HG03469 (cell line): ENCODE results near the gene EXOC4.

Experiments
- ATAC-seq: cut with Tn5 transposase; IDR thresholded peaks from one replicate; pipeline ENCODE4 v1.9.1; 2021; ENCODE audit warnings: mild to moderate bottlenecking, moderate library complexity, moderate number of reproducible peaks; ENCODE audit not compliant: unreplicated experiment

The EXOC4 gene

DNA sequence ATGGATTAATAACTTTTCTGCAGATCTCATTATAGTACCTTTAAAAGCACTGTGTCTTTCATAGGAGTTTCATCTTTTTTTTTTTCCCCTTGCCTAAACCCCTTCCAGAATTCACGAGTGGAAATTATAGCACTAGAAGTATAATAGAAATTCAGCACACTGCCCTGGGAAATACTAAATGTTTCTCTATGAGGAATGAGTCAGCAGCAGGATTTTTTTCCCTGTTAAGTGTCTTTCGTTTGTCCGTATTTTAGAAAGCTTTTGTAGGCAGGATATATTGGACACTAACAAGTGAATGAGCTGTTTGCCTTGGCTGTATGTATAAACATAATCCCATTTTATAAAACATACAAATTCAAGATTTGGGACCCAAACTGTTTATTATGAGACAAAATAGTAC, 105.8 kb downstream of the EXOC4 start:
- no peak for ATAC-seq

DNA sequence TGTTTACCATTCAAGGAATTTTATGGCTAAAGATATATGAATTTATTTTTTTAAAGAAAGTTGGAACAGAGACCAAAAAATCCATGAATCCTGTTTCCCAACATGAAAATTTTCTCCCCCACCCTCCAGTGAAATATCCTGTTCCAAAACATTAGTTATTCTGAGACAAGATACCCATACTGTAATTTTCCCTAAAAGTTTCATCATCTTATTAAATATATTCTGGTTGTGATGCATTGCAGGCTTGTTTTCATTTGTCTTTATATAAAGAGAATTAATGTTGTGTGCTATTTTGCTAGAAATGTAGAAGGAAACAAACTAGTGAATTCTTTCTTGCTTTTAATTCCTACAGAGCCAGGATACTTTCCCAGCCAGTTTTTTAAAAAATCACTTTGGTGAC, 106.6 kb downstream of the EXOC4 start:
- ATAC-seq, result no peak

DNA sequence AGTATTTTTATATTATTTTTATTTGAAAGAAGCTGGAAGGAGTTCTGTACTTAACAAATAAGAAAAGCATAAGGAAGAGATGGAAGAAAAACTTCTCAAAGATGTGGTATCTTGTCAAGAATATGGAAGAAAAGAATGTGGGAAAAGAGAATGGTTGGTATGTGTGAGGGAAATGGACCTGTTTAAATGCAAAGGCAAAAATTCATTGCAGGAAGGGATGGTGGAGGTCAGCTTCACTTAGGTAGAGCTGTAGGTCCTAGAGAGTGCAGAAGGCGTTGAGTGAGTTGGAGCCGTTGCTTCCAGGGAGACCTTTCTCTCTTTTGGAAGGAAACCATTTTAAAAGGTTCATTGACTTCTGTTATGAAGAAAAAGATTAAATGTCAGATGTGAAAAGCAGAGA, 107.3 kb downstream of the EXOC4 start:
- ATAC-seq, result no peak

DNA sequence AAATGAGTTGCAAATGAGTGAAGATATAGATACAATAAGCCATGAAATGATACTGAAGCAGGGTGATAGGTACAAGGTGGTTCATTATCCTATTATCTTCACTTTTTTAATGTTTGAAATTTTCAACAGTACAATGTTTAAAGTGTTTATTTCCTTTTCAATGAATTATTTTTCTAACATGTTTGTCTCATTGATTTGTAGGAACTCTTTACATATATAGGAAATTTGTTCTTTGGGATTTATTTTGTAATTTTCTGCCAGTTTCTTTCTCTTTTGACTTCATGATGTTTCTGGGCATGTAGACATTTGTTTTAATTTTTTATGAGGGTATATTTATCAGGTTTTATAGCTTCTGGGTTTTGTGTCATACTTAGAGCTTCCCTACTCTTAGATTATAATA, 108.9 kb downstream of the EXOC4 start:
- ATAC-seq, result no peak

DNA sequence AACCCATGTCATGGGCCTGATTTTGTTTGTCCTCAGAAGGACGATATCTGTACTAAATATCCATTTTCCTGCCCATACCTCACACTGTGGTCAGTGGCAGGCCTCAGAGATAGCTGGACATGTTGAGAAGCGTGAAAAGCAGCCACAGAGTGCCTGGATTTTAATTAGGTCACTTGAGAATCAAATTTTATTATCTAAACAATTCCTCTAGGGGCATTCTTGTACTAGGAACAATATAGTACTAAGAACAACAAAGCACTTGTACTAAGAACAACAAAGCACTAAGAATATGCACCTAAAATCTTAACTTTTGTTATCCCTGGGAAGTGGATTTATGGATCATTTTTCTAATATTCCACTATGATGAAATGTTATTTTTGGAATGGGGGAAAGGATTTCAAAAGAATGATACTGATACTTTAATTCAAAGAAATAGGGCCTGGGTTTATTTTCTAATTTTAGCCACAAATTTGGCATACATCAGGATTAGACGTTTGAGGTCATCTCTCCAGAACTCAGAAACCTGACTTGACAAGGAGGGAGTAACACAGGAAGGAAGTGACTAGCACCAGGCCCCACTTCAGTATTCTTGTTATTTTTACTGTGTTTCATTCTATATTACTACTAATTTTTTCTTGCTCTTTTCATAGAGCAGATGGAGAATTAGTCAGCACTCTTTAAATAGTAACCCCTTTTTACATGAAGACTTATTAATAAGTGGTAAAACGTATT, 112.2 kb downstream of the EXOC4 start:
- no peak for ATAC-seq

DNA sequence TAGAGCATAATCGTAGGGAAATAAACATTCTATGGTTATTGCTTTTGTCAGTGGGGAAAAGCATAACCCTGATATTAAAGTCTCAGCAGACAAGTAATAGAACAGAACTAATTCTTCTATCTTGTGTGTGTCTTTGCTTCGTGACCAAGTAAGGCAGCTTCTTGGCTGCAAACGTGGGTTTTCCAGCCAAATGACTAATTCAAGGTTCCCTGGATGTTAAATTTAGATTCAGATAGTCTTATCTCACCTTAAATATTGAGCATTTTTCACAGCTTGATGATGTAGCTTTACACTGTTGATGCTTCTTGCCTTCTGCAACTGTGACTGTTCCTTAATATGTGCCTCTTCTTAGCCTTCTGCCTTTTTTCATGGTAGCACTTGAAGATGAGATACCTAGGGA, 113.0 kb downstream of the EXOC4 start:
- no peak for ATAC-seq

DNA sequence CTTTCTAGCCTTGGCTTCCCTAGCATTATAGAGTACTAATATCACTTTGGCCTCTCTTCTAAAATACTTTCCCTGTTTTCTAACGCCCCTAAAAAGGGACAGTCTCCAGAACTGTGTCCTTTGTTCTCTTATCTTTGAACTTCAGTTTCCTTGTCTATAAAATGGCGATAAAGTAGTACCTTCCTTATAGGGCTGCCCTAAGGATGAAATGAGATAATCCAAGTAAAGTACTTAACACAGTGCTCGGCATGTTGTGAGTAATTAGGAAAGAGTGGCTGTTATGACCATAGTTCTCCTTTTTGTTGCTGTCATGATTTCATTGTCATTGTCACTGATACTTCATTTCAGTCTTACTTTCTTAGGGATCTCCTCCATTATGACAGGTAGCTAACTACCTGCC, 114.7 kb downstream of the EXOC4 start:
- ATAC-seq, result no peak

DNA sequence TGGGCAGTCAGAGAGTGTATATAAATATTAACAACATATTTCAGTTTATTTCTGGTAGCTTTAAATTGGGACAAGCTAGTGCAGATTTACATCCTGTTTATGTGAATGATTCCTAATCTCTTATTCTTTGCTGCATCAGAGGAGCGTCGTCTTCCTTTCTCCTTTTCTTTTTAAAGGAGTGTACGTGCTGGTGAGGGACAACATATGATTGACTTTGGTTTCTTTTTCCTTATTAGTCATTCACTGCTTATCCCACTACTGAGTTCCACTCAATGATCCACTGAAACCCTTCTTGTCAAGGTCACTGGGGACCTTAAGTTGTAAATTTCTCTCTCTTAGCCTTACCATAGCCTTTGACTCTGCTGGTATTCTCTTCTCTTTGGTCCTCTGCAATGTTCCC, 116.3 kb downstream of the EXOC4 start:
- no peak for ATAC-seq

DNA sequence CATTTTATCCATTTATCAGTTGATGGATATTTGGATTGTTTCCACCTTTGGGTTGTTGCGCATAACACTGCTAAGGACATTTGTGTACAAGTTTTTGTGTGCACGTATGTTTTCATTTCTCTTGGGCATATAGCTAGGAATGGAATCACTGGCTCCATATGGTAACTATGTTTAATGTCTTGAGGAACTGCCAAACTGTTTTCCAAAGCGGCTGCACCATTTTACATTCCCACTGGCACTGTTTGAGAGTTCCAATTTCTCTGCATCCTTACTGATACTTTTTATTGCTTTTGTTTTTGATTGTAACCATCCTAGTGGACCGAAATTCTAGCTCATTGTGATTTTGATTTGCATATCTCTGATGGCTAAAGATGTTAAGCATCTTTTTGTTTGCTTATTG, 118.7 kb downstream of the EXOC4 start:
- ATAC-seq, result no peak

DNA sequence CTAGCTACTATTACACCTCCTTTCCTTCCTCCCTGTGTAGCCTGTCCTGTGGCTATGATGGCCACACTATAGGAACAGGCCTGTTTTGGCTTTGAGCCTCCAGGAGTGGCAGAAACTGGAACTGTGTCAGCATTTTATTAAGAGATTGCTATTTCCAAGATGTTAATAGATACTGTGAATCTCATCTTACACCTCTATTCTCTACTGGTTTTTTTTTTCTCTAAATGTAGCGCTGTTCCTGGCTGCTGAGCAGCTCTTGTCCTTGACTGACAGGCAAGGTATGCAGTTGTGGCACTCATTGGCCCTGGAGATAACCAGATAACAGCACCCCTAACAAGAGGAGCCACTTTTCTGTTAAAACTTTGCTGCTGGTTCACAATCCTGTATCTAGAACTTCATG, 119.5 kb downstream of the EXOC4 start:
- no peak for ATAC-seq

DNA sequence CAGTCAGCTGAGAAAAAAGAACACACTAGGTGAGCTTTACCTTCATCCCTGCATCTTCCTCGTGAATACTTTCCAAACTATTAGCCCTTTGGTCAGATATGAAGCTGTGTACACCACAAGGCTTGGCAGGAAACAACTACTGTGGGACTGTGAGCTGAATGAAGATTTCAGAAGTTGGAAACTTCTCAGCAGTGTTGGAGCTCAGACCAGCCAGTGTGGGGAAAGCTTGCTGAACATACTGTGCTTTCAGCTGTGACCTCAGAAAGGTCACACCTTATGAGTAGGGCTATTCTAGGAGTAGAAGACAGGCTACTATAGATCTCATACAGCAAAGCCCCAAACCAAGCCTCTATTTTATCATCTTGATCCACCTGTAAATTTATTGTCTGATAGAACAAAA, 123.6 kb downstream of the EXOC4 start:
- ATAC-seq, result no peak

DNA sequence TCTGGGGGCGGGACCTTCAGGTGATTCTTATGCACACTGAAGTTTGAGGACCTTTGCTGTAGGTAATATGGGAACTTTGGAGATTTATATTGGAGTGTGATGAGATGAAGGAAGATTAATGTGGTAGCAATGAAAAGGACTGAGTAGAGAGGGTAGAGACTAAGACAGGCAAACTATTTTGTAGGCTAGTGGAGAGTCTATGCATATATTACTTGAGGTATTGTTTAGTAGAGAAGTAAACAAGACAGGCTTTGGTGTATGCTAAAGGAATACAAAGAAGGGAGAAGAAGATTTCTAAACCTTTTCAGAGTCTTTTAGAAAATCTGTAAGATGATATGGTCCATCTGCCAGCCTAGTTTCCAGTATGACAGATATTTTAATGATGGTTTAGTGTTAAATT, 129.1 kb downstream of the EXOC4 start:
- no peak for ATAC-seq

DNA sequence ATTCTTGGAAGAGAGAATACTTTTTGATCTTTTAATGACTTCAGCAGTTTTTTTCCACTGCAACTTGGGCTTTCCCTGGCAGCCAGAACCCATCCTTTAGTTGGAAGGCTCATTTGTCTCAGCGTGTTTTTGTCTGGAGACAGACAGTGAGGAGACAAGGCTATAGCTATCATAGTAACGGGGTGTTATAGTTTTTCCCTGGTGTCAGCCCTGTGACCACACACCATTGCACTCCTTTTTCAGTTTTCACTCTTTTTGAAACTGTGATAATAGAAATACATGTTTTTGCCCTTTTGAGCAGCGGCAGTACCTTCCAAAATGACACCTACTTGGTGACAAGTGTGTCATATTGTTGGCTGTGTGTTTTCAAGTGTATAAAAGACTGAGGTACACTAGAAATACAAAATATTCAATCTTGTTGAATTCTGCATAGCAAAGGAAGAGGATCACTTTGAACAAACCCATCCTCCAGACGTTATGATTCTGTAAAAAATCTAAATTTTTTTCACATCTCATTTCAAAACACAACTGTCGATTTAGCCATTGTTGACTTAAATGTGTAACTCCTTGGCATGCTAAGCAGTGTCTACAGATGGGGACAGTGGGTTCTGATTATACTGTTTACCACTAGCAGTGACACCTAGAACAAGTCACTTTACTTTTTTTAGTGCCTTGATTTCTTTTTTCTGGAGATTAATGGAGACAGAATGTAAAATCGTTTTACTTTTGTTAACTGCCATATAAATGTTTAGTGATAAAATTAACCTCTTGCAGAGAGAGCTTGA, 130.1 kb downstream of the EXOC4 start:
- no peak for ATAC-seq

DNA sequence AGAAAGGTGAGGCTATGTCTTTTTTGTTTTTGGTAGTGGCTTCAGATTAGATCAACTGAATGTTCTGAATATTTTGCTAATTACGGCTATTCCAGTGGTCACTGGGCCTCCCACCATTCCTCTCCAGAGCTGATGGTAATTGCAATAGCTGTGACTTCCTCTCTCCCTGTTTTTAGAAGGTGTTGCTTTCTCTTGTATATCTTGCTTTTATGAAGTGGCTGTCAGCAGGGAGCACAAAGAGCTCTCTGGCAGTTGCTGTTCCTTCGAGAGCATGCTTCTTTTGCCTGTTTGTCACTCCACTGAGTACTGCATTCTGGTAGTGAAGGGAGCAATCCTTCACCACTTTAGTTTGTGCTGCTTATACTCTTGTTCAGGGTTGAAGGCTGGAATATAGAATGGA, 133.3 kb downstream of the EXOC4 start:
- no peak for ATAC-seq

DNA sequence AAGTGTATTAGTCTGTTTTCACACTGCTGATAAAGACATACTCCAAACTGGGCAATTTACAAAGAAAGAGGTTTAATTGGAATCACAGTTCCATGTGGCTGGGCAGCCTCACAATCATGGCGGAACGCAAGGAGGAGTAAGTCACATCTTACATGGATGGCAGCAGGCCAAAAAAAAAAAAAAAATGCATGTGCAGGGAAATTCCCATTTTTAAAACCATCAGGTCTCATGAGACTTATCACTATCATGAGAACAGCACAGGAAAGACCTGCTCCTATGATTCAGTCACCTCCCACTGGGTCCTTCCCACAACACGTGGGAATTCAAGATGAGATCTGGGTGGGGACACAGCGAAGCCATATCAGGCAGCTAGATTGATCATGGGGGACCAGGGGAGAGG, 136.8 kb downstream of the EXOC4 start:
- no peak for ATAC-seq

DNA sequence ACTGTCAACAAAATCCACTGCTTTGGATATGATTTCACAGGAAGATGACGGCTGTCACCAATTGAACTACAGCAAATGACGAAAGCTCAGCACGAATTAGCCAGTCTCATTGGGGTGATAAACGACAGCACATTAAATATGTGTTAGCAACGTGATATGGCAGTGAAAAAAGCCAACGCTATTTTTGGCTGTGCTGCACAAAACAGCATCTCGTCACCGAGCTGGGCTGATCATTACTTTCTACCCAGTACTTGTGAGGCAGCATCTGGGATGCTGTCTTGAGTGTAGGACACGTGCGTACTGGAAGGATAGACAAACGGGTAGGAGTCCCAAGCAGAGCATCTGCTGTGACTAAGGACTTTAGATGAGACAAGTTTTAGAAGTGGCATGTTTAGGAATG, 138.3 kb downstream of the EXOC4 start:
- ATAC-seq, result no peak

DNA sequence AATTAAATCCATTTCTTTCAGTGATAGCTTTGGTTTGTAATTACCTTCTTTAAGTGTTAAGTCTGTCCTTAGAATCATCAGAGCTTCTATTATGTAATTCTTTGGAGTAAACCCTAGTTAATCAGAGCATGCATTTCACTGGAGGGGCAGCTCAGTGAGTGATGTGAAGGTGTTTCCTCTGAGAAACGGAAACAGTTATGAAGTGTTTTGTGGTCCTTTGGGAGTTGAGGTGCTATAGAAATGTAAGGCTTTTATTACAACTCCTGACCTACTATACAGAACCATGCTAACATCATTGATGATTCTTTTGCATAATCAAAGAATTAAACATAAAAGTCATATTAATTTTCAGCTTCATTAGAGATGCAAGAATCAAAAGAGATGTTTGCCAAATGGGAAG, 141.5 kb downstream of the EXOC4 start:
- ATAC-seq, result no peak

DNA sequence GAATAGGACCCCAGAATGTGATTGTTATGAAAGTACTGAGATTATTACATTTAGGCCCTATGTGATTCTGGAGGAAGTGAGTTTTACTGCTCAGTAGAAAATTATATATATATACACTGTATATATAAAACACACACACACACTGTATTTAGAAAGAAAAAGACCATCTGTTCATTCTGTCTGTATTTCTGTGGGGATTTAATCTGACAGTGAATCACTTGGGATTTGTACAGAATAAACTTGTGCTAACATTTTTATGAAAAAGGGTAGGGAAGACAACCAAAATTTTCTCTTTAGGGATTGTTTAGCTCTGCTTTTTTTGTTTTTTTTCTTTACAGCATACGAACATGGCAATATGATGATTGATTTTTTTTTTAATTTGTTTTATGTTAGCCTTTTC, 142.7 kb downstream of the EXOC4 start:
- ATAC-seq, result no peak

DNA sequence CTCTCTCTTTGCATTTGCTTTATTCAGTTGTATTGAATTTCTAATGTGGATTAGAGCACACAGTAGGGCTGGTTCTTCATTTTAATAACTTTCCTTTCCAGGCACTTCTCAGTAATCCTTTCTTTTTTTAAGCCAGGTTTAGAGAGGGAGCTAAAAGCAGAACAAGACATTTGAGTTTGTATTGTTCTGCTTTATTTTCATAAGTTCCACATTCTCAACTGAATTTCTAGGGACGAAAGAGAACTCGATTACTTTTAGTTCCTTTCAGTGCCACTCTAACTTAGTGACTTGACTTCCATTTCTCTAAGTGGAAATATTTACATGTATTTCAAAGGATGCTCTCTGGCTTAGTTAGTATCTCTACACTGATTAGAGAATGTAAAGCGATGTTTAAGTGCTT, 145.6 kb downstream of the EXOC4 start:
- no peak for ATAC-seq

DNA sequence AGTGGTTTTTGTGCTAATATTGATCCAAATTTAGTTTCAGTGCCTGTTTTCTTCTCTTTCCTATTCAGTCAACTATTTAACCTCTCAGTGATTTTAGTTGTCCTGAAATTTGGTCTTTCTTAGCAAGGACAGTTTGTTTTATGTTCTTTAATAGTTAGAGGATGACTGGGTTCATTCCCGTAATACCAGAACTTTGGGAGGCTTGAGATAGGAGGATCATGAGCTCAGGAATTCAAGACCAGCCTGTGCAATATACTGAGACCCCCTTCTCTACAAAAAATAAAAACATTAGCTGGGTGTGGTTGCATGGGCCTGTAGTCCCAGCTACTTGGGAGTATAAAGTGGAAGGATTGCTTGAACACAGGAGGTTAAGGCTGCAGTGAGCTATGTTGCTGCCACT, 148.3 kb downstream of the EXOC4 start:
- ATAC-seq, result no peak

DNA sequence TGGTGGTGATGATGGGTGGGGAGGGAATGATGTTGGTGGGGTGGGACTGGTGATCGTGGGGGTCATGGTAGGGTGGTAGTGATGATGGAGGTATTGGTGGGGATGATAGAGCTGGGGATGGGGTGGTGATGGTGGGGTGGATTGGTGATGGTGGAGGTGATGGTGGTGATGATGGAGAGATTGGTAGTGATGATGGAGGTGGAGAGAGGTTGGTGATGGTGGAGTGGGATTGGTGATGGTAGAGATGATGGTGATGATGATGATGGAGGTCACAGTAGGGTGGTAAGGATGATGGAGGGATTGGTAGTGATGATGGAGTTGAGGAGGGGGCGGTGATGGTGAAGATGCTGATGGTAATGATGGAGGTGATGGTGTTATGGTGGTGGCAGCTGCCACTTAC, 155.3 kb downstream of the EXOC4 start:
- no peak for ATAC-seq

DNA sequence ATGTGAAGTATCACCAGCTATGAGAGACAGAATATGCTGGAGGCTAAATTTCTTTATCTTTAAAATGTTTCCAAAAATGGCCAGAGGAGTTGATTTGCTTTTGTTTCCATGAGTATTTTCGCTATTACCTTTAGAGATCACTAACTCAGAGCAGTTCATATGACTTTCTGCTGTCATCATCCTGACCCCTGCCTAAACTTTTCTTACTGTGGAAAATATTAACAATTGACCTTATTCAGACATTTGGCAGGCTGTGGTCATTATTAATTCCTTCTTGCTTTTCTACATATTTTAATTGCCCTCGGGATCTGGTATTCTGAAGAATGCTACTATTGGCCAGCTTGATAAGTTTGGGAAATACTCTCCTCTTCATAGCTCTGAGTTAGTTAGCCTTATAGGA, 156.5 kb downstream of the EXOC4 start:
- no peak for ATAC-seq

DNA sequence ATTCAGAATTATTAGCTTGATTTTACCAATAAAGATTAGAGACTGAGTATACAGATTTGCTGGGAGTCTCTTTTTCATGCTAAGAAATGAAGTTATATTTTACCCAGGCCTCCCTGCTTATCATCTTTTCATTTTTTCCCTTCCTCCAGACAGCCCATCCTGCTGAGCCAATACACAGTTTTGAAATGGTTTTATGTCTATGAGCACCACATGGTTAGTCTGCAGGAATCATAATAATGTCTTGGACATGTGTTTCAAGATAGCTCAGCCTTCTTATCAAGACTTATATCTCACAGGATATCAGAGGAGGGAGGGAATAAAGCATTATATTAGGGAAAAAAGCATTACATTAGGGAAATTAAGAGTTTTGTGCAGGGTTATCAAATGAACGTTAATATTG, 157.1 kb downstream of the EXOC4 start:
- ATAC-seq, result no peak
